HG03457 (cell line): ENCODE results near the gene ENPP6.

Experiments used
- ATAC-seq: cut with Tn5 transposase; IDR thresholded peaks from one replicate; pipeline ENCODE4 v1.9.1; 2021; ENCODE audit warnings: moderate number of reproducible peaks; ENCODE audit not compliant: unreplicated experiment

ENPP6 gene

DNA sequence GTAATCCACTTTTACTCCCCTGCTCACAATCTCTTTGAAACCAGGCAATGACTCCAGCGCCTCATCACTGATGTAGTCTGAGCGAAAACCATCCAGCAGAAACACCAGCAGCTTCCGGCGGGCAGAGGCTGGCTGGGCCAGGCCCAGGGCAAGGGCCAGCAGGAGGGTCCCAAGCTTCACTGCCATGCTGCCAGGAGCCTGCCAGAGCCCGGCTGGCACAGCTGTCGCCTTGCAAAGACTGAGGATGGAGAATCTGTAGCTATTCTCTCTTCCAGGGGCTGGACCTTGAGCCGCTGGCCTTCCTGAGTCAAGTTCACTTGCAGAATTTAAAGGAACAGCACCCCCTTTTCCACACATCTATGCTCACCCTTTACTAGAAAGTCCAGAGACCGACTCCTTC is at the start of gene ENPP6:
TSS of gene ENPP6 (minus strand) at position 240 of the 400 bp plus-strand sequence. CDS start at position 186, 54 bp downstream.
- ATAC-seq, result no peak

DNA sequence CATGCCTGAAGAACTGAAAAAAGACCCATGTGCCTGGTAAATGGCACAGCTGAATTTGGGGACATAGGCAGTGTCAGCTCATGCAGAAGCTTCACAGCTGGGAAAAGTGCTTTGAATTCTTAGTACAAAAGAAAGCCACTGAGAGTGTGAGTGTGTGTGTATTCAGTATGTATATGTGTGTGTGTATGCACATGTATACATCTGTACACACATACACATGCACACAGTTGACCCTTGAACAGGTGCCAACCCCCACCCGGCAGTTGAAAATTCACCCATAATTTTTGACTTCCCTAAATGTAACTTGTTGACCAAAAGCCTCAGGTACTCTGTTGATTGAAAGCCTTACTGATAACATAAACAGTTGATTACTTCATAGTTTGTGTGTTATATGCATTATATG is 49.5 kb upstream of the ENPP6 start:
- no peak for ATAC-seq

DNA sequence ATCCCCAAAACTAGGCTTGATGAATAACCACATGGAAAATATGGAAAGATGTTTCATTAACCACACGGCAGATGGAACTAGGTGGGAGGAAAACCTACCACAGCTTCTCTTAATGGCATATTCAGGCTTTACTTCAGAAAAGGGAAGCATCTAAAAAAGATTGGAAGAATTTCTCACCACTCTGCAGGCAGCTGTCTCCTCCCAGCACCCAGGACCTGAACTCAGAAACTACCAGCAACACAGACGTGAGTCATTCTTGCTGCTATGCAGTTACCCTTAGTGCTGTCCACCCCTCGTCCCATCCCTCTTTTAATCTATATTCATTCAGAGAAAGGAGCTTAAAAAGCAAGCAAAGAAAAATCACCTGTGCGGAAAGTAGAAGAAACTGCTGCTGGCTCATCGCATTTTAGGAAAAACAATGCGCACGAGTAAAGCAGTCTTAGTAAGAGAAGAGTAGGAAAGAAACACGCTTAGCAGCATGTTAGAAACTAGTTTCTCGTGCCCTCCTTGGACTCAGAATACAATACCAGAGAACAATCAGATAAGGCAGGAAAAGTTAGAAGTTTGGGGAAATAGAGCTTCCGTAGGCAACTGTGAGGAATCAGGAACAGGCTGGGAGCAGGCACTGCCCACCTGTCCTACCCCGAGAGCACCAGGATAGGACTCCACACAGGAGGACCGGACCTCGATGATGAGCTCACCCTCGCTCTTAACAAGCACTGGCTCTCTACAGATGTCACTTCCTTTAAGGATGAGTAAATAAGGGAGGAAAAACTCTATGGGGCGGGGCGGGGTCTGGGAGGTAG is 48.1 kb upstream of the ENPP6 start:
- ATAC-seq, result no peak

DNA sequence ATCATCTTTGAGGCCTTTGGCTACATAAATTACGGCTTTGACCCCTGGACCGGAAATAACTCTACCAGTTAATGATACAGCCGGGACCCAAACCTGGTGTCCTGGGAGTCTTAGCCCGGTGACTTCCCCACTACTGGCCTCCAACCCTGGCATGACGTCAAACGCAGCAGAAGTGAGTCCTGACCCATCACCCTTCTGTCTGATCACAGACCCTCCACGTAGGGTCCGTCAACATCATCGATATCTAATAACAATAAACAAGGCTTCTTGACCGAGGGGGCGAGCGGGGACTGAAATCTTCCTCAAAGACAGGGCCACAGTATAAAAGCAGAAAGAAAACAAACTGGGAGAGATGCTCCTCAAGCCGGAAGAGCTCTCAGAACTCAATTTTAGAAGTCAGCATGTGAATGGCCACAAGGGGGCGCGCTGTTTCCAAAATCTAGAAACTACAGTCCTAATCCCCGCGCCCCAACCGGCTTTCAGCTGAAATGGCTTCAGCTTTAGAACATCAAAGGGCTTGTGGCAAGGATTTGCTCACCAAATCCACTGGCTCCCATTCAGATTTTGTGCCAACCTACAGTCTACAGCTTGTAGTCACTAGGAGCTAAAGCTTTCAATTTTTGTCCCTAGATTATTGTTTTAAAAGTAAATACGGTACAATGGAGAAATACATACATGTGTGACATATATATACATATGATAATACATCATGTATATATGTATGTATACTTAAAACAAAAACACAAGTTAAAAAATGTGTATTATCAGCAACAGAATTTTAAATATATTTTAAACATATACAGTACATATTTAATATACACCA is 46.4 kb upstream of the ENPP6 start:
- peak; percentile 25 for ATAC-seq

DNA sequence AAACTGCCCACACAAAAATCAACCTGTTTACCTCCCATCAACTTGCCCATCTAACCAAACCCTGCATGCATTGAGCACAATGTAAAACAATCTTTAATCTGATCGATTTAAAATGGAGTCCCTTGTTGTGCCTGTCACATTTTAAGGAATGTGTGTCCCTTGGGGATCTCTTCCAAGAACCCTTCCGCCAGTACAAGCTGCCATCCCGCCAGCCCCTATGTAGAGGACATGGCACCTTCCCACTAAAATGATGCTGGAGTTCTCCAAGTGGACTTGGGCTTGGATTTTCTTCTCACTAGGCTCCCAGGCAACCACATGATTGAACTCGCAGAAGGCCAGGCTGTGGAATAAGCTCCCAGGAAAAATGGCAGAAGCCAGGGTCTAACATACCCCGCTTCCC is 45.8 kb upstream of the ENPP6 start:
- ATAC-seq, result no peak

DNA sequence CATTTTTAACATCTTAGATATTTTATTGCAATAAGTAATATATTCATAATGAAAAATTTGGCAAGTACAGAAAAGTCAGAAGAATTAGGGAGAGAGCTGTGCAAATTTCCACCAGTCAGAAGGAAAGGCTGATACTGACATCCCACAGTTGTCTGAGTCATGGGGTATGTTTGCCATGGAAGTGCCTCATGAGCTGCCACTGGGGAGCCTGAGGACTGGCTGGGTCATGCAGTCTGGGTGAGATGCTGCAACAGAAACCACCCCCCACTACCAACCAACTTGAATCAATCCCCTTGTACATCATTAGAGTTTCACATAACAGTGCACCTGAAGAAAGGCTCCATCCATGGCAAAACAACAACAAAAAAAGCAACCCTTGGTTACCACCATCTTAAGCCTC is 45.2 kb upstream of the ENPP6 start:
- ATAC-seq, result no peak

DNA sequence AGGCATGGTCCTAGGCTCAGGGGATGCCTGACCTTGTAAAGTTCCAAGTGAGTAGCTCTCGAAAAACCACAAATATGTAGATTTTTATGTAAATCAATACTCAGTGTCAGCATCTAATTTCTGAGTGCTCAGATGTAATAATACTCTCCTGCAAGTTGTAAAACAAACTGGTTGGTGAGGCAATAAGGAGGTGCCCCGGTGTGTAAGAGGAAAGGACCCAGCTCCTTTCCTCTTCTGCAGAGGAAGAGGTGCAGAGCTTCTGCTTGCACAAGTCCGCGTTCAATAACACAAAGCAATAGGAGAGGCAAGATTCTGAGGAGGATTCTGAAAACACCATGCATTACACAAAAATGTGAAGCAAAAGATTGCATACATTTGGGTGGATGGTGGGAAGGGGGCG is 43.6 kb upstream of the ENPP6 start:
- no peak for ATAC-seq

DNA sequence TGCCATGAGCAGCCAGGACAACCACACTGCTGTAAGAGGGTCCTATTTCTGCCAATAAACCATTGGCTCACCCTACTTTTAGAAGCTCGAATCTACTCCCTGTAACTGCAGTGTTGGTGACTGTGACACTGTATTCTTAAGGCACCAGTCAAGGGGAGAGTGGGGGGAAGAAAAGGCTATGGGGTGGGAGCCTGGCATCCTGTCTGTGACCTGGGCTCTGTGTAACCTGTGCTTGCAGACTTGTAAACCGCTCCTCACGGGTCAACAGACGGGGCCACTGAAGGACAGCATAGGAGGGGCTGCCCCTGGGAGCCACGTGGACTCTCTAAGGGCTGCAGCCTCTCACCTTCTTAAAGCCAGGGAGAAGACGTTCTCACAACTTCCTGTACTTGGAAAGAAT is 42.2 kb upstream of the ENPP6 start:
- no peak for ATAC-seq

DNA sequence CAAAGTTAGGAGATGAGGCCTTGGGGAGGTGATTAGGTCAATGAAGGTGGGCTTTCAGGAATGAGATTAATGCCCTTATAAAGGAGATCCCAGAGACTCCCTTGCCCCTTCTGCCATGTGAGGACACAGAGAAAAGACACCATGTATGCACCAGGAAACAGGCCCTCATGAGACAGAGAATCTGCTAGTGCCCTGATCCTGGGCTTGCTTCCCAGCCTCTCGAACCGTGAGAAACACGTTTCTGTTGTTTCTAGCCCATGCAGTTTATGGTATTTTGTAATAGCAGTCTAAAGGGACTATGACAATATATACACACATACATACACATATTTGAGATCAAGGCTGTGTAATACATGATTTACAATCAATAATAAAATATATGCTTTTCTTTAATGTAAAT is 41.4 kb upstream of the ENPP6 start:
- ATAC-seq, result no peak

DNA sequence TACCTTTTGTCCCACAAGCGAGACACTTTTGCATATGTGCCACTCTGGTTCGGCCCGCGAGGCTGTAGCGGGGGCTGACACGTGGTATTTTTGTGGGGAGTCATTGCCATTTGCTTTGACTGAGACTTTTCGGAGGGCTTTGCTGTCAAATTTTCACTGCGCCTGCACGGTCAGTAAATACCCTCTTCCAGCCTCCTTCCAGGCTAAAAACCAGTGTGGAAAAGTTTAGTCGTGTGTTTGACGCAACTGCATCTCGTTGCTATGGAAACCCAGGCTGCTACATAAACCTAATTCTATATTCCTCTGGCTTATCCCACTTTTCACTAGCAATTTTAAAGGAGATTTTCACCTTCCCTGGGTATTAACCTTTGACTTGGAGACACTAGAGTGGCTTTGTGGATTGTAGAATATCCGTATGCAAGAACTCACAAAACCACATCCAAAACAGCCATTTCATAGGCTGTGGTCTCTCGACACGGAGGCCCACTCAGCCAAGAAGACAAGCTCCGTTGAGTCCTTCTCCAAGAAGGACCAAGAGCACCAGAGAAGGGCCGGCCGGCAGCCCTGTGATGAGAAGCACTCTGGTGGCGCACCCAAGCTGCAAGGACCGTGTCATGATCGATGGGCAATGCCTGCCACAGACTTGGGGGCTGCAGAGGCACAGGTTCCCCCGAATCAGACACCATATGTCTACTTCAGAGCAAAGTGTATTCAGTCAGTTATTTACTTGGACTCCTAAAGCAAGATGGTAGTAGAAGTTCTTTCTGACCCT is 38.4 kb upstream of the ENPP6 start:
- ATAC-seq, result no peak

DNA sequence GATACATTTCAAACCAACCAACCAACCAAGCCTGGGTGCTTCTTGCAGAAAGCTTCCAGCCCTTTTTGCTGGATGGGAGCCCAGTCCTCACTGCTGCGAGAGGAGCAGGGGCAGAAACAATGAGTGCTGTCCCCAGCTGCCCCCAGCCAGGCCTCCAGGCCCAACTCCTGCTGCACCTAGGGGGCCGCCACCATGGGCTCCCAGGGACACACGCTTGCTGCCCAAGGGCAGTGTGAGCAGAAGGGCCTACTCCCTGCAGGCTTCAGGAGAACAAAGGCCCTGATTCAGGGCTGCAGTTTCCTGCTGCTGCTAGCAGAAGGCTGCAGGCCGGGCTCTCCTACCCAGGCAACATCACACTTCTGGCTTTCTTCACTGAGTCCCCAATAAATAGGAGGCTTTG is 37.7 kb upstream of the ENPP6 start:
- no peak for ATAC-seq

DNA sequence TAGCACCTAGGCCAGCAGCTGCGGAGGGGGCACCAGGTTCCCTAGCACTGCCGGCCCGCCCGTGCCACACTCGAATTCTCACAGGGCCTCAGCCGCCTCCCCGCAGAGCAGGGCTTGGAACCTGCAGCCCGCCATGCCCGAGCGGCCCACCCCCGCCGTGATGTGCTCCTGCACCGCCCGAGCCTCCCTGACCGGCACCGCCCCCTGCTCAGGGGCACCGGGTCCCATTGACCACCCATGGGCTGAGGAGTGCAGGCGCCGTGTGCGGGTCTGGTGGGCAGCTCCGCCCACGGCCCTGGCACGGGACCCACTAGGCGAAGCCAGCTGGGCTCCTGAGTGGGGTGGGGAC is 35.4 kb upstream of the ENPP6 start:
- ATAC-seq, result no peak

DNA sequence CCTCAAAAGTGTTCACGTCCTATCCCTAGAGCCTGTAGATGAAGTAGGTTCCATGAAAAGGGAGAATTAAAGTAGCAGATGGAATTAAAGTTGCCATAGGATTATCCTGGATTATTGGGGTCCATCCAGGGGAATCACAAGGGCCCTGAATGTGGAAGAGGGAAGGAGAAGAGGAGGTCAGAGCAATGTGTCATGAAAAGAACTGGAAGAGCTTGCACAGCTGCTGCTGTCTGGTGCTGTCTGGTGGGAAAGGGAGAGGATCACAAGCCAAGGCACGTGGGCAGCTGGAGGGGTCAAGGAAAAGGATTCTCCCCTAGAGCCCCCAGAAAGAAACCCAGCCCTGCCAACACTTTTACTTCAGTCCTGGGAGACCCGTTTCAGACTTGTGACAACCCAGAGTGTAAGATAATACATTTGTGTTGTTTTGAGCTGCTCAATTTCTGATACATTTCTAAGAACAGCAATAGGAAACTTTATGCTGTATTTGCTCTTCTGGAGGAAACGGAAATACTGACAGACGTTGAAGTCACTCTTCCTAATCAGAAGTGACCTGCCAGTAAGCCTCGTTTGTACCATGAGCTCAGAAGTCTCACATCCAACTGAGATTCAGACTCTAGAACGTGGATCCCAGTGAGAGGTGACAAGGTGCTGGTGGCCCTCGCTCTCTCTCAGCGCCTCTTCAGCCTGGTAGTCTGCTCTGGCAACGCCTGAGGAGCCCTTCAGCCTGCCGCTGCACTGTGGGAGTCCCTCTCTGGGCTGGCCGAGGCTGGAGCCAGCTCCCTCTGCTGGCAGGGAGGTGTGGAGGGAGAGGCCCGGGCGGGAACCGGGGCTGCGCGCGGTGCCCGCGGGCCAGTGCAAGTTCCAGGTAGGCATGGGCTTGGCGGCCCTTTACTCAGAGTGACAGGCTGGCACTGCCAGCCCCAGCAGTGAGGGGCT is 34.7 kb upstream of the ENPP6 start:
- ATAC-seq, result no peak

DNA sequence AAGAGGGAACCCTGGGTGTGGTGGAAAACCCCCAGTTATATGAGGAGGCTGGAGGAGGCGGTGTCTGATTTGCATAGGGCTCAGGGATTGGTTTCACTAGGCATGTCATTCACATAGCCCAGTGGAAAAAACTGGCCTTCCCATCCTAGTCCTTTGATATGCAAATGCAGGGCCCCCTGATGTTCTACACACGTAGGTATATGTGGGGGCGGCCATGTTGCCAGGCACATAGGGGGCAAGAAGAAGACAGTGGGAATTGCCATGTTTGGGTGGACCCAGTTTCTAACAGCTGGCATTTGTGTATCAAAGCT is 34.0 kb upstream of the ENPP6 start:
- no peak for ATAC-seq

DNA sequence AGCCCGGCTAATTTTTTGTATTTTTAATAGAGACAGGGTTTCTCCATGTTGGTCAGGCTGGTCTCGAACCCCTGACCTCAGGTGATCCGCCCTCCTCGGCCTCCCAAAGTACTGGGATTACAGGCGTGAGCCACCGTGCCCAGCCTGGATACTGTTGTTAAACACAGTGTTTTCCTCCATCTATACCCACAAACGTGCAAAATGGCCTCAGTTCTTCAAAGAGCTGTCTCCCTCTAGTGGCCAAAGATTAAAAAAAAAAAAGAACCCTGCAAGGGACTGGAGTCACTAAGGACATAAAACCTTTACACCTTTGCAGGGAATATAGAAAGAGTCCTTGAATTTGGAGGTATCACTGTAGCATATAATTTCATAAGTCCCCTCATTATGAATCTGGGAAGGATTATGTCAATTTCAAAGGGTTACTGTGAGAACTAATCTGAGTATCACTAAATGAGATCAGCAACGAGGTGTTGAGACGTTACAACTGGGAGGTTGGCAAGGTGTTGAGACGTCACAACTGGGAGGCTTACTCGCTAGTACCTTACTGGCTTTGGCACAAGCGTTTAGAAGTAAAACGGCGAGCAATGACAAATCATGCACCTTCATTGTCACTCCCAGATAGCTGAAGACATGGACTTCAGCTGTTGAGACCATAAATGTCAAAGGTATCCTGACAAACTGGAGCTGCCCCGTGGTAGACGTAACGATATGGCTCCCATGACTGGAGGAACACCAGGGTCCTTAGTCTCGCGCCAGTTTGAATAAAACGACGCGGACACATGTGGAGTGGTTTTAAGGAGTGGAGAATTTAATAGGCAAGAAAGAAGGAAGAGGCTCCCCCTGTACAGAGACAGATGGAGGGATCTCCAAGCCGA is 33.4 kb upstream of the ENPP6 start:
- no peak for ATAC-seq

DNA sequence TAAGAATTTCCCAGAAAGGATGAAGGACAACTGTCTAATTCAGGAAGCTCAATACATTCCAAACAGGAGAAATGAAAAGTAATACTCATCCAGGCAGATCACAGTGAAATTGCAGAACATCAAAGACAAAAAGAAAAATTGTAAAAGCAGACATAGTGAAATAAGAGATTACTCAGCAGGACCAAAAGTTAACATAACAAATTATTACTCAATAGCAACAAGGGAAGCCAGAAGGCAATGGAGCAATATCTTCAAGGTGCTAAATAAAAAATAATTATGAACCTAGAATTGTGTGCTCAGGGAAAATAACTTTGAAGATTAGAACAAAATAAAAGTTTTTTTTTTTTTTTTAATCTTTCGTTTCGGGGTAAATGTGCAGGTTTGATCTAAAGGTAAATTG is 30.5 kb upstream of the ENPP6 start:
- no peak for ATAC-seq

DNA sequence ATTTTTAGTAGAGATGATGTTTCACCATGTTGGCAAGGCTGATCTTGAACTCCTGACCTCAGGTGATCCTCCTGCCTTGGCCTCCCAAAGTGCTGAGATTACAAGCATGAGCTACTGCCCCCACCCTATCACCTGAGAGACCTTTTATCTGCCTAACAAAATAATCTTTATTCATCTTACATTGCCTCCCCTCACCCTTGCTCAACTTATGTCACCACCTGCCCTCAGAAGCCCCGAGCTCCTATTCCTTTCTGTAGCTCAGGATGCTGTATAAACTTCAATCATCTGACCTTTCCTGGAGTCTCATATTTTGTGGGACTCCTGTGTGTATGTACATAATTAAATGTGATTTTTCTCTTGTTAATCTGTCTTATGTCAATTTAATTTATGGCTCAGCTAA is 29.7 kb upstream of the ENPP6 start:
- ATAC-seq, result no peak

DNA sequence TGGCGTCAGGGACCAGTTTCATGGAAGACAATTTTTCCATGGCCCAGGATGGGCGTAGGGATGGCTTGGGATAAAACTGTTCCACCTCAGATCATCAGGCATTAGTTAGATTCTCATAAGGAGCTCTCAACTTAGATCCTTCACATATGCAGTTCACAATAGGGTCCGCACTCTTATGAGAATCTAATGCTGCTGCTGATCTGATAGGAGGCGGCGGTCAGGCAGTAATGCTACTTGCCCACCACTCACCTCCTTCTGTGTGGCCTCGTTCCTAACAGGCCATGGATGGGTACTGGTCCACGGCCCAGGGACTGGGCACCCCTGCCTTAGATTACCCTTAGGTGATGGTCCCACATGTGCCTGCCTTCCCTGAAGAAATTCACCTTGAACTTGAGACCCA is 28.8 kb upstream of the ENPP6 start:
- no peak for ATAC-seq

DNA sequence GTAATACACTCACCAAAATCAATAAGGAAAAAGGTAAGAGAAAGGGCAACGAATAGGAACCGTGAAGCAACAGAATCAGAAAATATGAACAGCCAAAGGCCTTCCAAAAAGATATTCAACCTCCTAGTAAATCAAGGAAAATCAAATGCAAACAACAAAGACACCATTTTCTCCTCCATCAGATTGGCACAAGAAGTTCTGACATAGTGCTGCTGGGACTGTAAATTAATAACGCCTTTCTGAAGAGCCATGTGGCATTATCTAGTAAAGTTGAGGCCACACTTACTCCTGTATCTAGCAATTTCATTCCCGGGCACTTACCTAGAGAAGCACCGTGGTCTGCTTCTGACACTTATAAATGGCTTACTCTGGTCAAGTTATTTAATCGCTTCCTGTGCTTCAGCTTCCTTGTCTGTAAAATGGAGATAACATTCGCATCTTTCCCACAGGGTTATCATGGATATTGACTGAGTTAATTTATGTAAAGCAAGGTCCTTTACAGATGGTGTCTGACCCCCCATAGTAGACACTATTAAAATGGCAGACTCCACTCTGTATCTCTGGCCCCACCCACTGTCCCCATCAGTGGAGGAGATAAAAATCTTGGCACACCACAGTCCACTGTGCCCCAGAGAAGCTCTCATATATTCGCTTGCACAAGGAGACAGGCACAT is 20.5 kb upstream of the ENPP6 start:
- no peak for ATAC-seq
